ENCODE results near the gene SMIM7. TPM values are rescaled to one million over a fixed set of nuclear protein-coding genes. Genes with fewer than 3 reads are reported as not detected.

SMIM7 gene
- total RNA-seq, 1 experiment from 2014 or later = 55.9 TPM

GRCh38 chr19:16613841-16614240, 46.1 kb downstream of the SMIM7 start:
- ChIA-PET POLR2A (no interaction called here), CTCF (interaction anchor here (1.5 kb wide), 1 partner anchor 227 kb away, joined by 4 read pairs; no protein-coding TSS in a partner anchor)
- DNase-seq (ENCODE audit: low spot score) = no peak
- no peak for ATAC-seq
- Mint-ChIP-seq H3K4me1 (peaks cover 35% of the 10 kb centered on the region), H3K4me3 (no peak overlapping the region), H3K36me3 (no peaks in the 10 kb centered on the region), H3K27me3 (ENCODE audit: low read depth) (no peaks in the 10 kb centered on the region), H3K9me3 (no peaks in the 10 kb centered on the region), H3K27ac (no peak overlapping the region; the same call in 1 of the 2 replicates)
- TF ChIP-seq FOXJ3 (CRISPR knock-in tag; IDR thresholded peaks at IDR 0.05; ENCODE audit: borderline replicate concordance) = no peak
- no peak for TF ChIP-seq MLX (CRISPR knock-in tag; IDR thresholded peaks at IDR 0.05)
- TF ChIP-seq RELA (CRISPR knock-in tag; IDR thresholded peaks at IDR 0.05; ENCODE audit: borderline replicate concordance) = no peak
- no peak for TF ChIP-seq IRF2 (CRISPR knock-in tag; IDR thresholded peaks at IDR 0.05; ENCODE audit: borderline replicate concordance, low read depth)
- TF ChIP-seq GTF2I (CRISPR knock-in tag; conservative IDR thresholded peaks at IDR 0.05) = no peak
- no peak for TF ChIP-seq SMAD3 (CRISPR knock-in tag; IDR thresholded peaks at IDR 0.05; ENCODE audit: borderline replicate concordance)
- no peak for TF ChIP-seq FOXP4 (CRISPR knock-in tag; IDR thresholded peaks at IDR 0.05)
- no peak for TF ChIP-seq ZNF263 (CRISPR knock-in tag; IDR thresholded peaks at IDR 0.05; ENCODE audit: low read depth)
- TF ChIP-seq ZMAT4 (CRISPR knock-in tag; IDR thresholded peaks at IDR 0.05) = no peak
- no peak for TF ChIP-seq AFF4 (CRISPR knock-in tag; IDR thresholded peaks at IDR 0.05; ENCODE audit: borderline replicate concordance)
- TF ChIP-seq E2F4 (CRISPR knock-in tag; IDR thresholded peaks at IDR 0.05; ENCODE audit: borderline replicate concordance, low read depth) = no peak
- TF ChIP-seq ESRRA (CRISPR knock-in tag; IDR thresholded peaks at IDR 0.05; ENCODE audit: borderline replicate concordance) = no peak
- no peak for TF ChIP-seq NFE2L1 (CRISPR knock-in tag; IDR thresholded peaks at IDR 0.05)
- TF ChIP-seq ZSCAN18 (CRISPR knock-in tag; IDR thresholded peaks at IDR 0.05) = no peak

- no peaks in the 10 kb centered on the region for H3K36me3 Mint-ChIP-seq
- no peaks in the 10 kb centered on the region for H3K27me3 Mint-ChIP-seq (ENCODE audit: low read depth)
- ChIA-PET POLR2A (no interaction called here), CTCF (no interaction called here)
- ATAC-seq (no peak), DNase-seq (ENCODE audit: low spot score) (no peak)
- H3K4me1 Mint-ChIP-seq = peaks cover 26% of the 10 kb centered on the region
- no peak overlapping the region for H3K4me3 Mint-ChIP-seq
- H3K27ac Mint-ChIP-seq = no peak overlapping the region
- H3K9me3 Mint-ChIP-seq = no peaks in the 10 kb centered on the region
- TF ChIP-seq ARID4B (CRISPR knock-in tag; IDR thresholded peaks at IDR 0.05; ENCODE audit: borderline replicate concordance) (no peak), AFF4 (CRISPR knock-in tag; IDR thresholded peaks at IDR 0.05; ENCODE audit: borderline replicate concordance) (no peak)
Observed at GRCh38 chr19:16612636-16613035, 47.3 kb downstream of the SMIM7 start.

All from WTC11 (cell line).